ENCODE measurements around the gene CTXN1. TPM values are rescaled to one million over a fixed set of nuclear protein-coding genes. Genes with fewer than 3 reads are reported as not detected.

CTXN1 gene
- total RNA-seq, 1 donor from 2014 or later: 55.9 TPM

- H3K4me1 ChIP-seq (ENCODE audit: insufficient read depth, low read length): no peaks in the 10 kb centered on the region
- H3K79me2 ChIP-seq (ENCODE audit: insufficient read depth, low read length): no peaks in the 10 kb centered on the region
- no peaks in the 10 kb centered on the region for H3K9me3 Mint-ChIP-seq (ENCODE audit: unreplicated experiment)
- no peaks in the 10 kb centered on the region for H3K4me1 Mint-ChIP-seq (ENCODE audit: low read depth, unreplicated experiment)
- no peaks in the 10 kb centered on the region for H3K27me3 Mint-ChIP-seq (ENCODE audit: low read depth, unreplicated experiment)
- H3K9me3 ChIP-seq (ENCODE audit: insufficient read depth, low read depth, low read length): no peaks in the 10 kb centered on the region
- H3K36me3 ChIP-seq (ENCODE audit: insufficient read depth, low read length): peaks cover 12% of the 10 kb centered on the region
- H4K20me1 ChIP-seq (ENCODE audit: insufficient read depth, low read length): peaks cover 38% of the 10 kb centered on the region
- FAIRE-seq (no peak), DNase-seq (ENCODE audit: low read depth) (no peak)
- H3K9ac ChIP-seq (ENCODE audit: low read length): no peak overlapping the region
- H3K4me3 Mint-ChIP-seq (ENCODE audit: unreplicated experiment): no peak overlapping the region
- no peaks in the 10 kb centered on the region for H3K27me3 ChIP-seq (ENCODE audit: insufficient read depth, low read length)
- H2AFZ ChIP-seq (ENCODE audit: low read depth, low read length): no peak overlapping the region
- TF ChIP-seq EZH2 (IDR thresholded peaks at IDR 0.05; ENCODE audit: insufficient read depth, low read length): no peak
- TF ChIP-seq CTCF (IDR thresholded peaks at IDR 0.05; ENCODE audit: insufficient read depth, low read depth, low read length): no peak
- H3K4me2 ChIP-seq (ENCODE audit: low read length): no peak overlapping the region
- no peak overlapping the region for H3K27ac Mint-ChIP-seq (ENCODE audit: unreplicated experiment)
- H3K36me3 Mint-ChIP-seq (ENCODE audit: low read depth, unreplicated experiment): peaks cover 16% of the 10 kb centered on the region
- H3K27ac ChIP-seq (ENCODE audit: low read depth, low read length): no peak overlapping the region
- H3K4me3 ChIP-seq (ENCODE audit: insufficient read depth, low read depth, low read length): no peak overlapping the region
Measured at GRCh38 chr19:7968008-7968795, 42.3 kb upstream of the CTXN1 start.

DNA sequence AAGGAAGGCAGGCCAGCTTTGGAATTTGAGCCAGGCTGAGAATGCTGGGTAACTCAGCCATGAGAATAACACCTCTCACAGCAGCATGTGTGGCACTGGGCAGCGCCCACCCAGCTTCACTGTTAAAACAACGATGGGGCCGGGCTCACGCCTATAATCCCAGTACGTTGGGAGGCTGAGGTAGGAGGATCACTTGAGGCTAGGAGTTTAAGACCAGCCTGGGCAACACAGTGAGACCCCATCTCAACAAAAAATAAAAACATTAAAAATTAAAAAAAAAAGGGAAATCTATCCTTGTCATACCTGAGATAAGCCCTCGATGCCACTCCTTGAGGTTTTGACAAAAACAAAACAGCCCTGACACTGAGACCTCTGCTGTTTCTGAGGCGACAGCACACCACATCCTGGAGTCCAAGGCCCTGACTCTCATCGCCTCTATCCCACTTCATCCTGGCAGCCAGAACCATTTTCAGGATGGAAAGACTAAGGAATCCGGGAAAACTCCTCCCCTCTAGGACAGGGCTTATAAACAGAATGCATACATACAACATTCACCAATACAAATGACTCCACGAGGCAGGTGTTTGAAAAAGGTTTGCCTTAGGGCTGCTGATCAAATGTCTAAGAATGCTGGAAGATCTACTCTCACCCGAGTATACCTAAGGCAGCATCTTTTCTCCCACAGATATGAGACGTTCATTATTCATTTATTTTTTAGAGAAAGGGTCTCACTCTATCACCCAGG lies 40.2 kb upstream of the CTXN1 start:
- no peaks in the 10 kb centered on the region for H3K4me1 ChIP-seq (ENCODE audit: insufficient read depth, low read length)
- H3K4me3 ChIP-seq (ENCODE audit: insufficient read depth, low read depth, low read length): no peak overlapping the region
- peaks cover 21% of the 10 kb centered on the region for H3K36me3 Mint-ChIP-seq (ENCODE audit: low read depth, unreplicated experiment)
- no peaks in the 10 kb centered on the region for H3K27me3 ChIP-seq (ENCODE audit: insufficient read depth, low read length)
- FAIRE-seq: no peak
- no peaks in the 10 kb centered on the region for H3K9me3 ChIP-seq (ENCODE audit: insufficient read depth, low read depth, low read length)
- DNase-seq (ENCODE audit: low read depth): no peak
- no peaks in the 10 kb centered on the region for H3K79me2 ChIP-seq (ENCODE audit: insufficient read depth, low read length)
- TF ChIP-seq CTCF (IDR thresholded peaks at IDR 0.05; ENCODE audit: insufficient read depth, low read depth, low read length) (no peak), EZH2 (IDR thresholded peaks at IDR 0.05; ENCODE audit: insufficient read depth, low read length) (no peak)
- H4K20me1 ChIP-seq (ENCODE audit: insufficient read depth, low read length): peaks cover 30% of the 10 kb centered on the region
- H2AFZ ChIP-seq (ENCODE audit: low read depth, low read length): no peak overlapping the region
- H3K27ac Mint-ChIP-seq (ENCODE audit: unreplicated experiment): no peak overlapping the region
- H3K9ac ChIP-seq (ENCODE audit: low read length): no peak overlapping the region
- H3K4me3 Mint-ChIP-seq (ENCODE audit: unreplicated experiment): no peak overlapping the region
- H3K9me3 Mint-ChIP-seq (ENCODE audit: unreplicated experiment): no peaks in the 10 kb centered on the region
- H3K4me2 ChIP-seq (ENCODE audit: low read length): no peak overlapping the region
- no peak overlapping the region for H3K27ac ChIP-seq (ENCODE audit: low read depth, low read length)
- peaks cover 2% of the 10 kb centered on the region for H3K4me1 Mint-ChIP-seq (ENCODE audit: low read depth, unreplicated experiment)
- no peaks in the 10 kb centered on the region for H3K27me3 Mint-ChIP-seq (ENCODE audit: low read depth, unreplicated experiment)
- peaks cover 20% of the 10 kb centered on the region for H3K36me3 ChIP-seq (ENCODE audit: insufficient read depth, low read length)
